Measurements from ENCODE around the gene FBRSL1. TPM values are rescaled to one million over a fixed set of nuclear protein-coding genes. Genes with fewer than 3 reads are reported as not detected.

FBRSL1 gene
- total RNA-seq, 1 donor from 2014 or later, result 17.1 TPM

DNA sequence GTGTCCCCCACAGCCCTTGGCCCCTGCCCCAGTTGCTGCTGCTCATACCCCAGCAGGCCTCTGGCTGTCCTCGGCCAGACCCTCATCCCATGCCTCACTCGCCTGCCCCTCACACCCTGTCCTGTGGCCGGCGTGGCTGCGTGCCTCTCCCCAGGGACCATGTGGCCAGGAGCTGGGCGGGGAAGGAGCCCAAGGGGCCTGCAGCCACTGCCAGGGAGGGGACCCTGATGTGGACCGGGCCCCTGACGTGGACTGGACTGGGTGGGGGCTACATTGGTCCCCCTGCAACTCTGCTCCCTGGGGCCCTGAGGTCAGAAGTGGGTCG, 10.9 kb downstream of the FBRSL1 start:
- FAIRE-seq, result no peak
- no peak overlapping the region for H3K4me3 ChIP-seq (ENCODE audit: low read depth, low read length)
- TF ChIP-seq CTCF (IDR thresholded peaks at IDR 0.05; ENCODE audit: insufficient read depth, low read length, severe bottlenecking), result no peak
- DNase-seq (ENCODE audit: low read depth), result no peak
- no peaks in the 10 kb centered on the region for H3K27me3 ChIP-seq (ENCODE audit: control insufficient read depth, insufficient read depth, low read length)
- no peaks in the 10 kb centered on the region for H3K36me3 ChIP-seq (ENCODE audit: control insufficient read depth, insufficient read depth, low read length)

DNA sequence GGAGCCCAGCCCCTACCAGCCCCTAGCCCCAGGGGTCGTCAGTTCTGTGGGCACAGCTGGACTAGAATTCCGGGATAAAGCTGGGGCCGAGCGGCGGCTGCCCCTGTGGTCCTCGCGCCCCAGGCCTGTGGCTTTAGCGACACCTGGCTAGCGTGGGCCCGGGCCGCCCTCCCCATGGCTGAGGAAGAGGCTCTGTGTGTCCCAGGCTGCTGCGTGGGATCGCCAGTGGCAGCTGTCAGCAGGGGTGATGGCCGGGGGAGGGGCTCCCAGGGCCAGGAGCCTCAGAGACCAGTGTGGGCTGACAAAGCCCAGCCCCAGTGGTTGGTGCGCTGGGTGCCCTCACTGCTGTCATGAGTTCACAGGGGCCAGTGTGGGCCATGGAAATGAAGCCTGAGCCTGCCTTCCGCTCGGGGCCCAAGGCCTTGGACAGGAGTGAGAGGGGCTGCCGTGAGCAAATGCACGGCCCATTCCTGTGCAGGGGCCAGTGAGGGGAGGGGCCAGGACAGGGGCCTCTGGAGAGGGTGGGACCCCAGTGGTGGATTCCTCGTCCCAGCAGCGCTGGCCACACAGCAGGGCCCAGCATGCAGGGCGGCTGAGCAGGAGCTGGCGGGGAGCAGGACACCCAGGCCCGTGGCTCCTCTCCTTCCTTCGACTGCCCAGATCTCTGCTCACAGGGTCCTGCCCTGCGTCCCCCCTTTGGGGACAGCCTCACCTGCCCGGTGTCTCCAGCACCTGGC, 11.4 kb downstream of the FBRSL1 start:
- no peak overlapping the region for H3K4me3 ChIP-seq (ENCODE audit: low read depth, low read length)
- no peaks in the 10 kb centered on the region for H3K27me3 ChIP-seq (ENCODE audit: control insufficient read depth, insufficient read depth, low read length)
- H3K36me3 ChIP-seq (ENCODE audit: control insufficient read depth, insufficient read depth, low read length), result no peaks in the 10 kb centered on the region
- DNase-seq (ENCODE audit: low read depth) (no peak), FAIRE-seq (no peak)
- TF ChIP-seq CTCF (IDR thresholded peaks at IDR 0.05; ENCODE audit: insufficient read depth, low read length, severe bottlenecking), result no peak

DNA sequence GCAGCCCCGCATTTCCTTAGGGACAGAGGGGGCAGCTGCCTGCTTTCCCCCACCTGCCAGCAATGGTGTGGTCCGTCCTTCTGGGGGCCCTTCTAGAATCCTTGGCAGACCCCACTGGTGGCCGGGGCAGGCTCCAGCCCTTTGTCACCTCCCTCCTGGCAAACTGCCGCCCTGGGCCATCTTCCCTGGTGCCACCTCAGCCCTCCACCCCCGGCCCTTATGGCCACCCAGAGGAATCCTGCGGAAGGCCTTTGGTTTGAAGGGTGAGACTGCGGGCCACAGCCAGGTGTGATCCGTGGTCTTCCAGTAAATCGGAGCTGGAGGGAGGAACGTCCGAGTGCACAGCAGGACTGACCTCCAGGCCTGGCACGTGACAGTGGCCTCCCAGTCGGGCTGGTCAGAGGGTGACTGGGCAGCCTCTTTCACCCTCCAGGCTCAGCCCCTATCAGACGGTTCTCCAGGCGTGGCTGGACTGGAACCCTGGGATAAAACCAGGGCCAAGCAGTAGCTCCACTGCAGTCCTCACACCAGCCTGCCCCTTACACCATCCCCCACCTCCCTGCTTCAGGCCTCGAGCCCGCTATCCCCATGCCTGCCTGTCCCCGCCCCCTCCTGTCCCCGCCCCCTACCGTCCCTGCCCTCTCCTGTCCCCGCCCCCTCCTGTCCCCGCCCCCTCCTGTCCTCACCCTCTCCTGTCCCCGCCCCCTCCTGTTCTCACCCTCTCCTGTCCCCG, 12.4 kb downstream of the FBRSL1 start:
- no peak for DNase-seq (ENCODE audit: low read depth)
- Histone ChIP-seq H3K36me3 (ENCODE audit: control insufficient read depth, insufficient read depth, low read length) (no peaks in the 10 kb centered on the region), H3K4me3 (ENCODE audit: low read depth, low read length) (no peak overlapping the region), H3K27me3 (ENCODE audit: control insufficient read depth, insufficient read depth, low read length) (no peaks in the 10 kb centered on the region)
- no peak for FAIRE-seq
- TF ChIP-seq CTCF (IDR thresholded peaks at IDR 0.05; ENCODE audit: insufficient read depth, low read length, severe bottlenecking), result no peak

- DNase-seq (ENCODE audit: low read depth) (no peak), FAIRE-seq (no peak)
- no peak for TF ChIP-seq CTCF (IDR thresholded peaks at IDR 0.05; ENCODE audit: insufficient read depth, low read length, severe bottlenecking)
Measured at GRCh38 chr12:132502882-132503193, 12.9 kb downstream of the FBRSL1 start.

GRCh38 chr12:132503618-132504204, 13.8 kb downstream of the FBRSL1 start:
- H3K4me3 ChIP-seq (ENCODE audit: low read depth, low read length), result no peak overlapping the region
- TF ChIP-seq CTCF (IDR thresholded peaks at IDR 0.05; ENCODE audit: insufficient read depth, low read length, severe bottlenecking), result no peak
- H3K36me3 ChIP-seq (ENCODE audit: control insufficient read depth, insufficient read depth, low read length), result peaks cover 1% of the 10 kb centered on the region
- FAIRE-seq (no peak), DNase-seq (ENCODE audit: low read depth) (peak; percentile 55)
- H3K27me3 ChIP-seq (ENCODE audit: control insufficient read depth, insufficient read depth, low read length), result no peaks in the 10 kb centered on the region

More at GRCh38 chr12:132502882-132503193, 12.9 kb downstream of the FBRSL1 start:
- H3K4me3 ChIP-seq (ENCODE audit: low read depth, low read length), result no peak overlapping the region
- no peaks in the 10 kb centered on the region for H3K27me3 ChIP-seq (ENCODE audit: control insufficient read depth, insufficient read depth, low read length)
- H3K36me3 ChIP-seq (ENCODE audit: control insufficient read depth, insufficient read depth, low read length), result no peaks in the 10 kb centered on the region
